Measurements from ENCODE around the gene ADAD2.
A peak's percentile ranks its signal among the peaks of the same experiment; 100 is the strongest.

Gene ADAD2

GRCh38 chr16:84190731-84191388, at the start of gene ADAD2:
TSS of gene ADAD2 (plus strand) at chr16:84191157. CDS start at chr16:84191231, 74 bp downstream.
- DNase-seq: no peak

DNA sequence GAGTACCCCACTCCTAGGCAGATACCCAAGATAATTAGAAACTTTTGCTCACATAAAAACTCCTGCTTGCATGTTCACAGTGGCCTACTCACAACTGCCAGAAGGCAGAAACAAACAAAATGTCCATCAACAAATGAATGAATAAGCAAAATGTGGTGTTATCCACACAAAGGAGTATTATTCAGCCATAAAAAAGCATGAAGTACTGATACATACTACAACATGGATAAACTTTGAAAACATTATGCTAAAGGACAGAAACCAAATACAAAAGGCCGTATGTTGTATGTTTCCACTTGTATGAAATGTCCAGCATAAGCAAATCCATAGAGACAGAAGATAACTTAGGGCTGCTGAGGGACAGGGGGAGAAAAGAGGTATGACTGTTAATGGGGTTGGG, 47.9 kb upstream of the ADAD2 start:
- DNase-seq: no peak

GRCh38 chr16:84143784-84144199, 47.2 kb upstream of the ADAD2 start:
- DNase-seq: no peak

GRCh38 chr16:84144209-84144858, 46.6 kb upstream of the ADAD2 start:
- peak in 3 of 4 experiments; percentile 17 to 22 (median 22) for DNase-seq

DNA sequence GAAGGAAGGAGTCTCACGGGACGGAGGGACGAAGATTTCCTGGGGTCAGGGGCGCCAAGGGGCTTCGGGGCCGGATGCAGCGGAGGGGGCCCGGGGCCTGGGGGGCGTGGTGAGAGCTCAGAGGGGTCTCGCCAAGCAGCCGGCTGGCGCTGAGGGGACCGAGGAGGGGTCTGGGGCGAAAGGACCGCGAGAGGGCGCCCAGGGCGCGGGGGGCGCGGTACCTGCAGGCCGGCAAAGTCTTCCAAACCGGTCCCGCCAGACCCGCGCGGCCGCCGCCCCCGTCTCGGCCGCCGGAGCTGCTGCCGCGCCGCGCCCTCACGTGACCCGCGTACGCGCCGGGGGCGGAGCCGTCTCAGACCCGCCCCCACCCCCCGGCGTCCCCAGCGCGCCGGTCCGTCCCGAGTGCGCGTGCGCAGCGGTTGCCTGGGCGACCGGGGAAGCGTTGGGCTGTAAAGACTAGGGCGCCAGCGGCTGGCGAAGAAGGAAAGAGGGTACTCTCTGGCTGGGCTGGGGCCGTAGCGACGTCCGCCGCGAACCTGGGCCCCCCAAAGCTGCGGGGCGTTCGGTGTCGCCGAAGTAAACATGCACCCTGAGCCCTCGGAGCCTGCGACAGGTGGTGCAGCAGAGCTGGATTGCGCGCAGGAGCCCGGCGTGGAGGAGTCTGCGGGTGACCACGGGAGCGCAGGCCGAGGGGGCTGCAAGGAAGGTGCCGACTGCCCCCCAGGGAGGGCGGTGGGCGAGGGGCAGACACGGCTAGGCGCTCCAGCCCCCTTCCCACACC, 45.9 kb upstream of the ADAD2 start, which contains the start of the genes DNAAF1 and HSDL1:
Gene DNAAF1, plus strand, starts transcription at position 450 of the 781 bp plus-strand sequence. Its CDS starts 133 bp downstream, at position 583.
Gene HSDL1, minus strand, starts transcription at position 319 of the 781 bp plus-strand sequence. CDS start 13,856 bp downstream, outside the sequence.
- peak; percentile 92 to 94 (median 94) for DNase-seq

GRCh38 chr16:84150926-84151325, 40.0 kb upstream of the ADAD2 start:
- DNase-seq: no peak

DNA sequence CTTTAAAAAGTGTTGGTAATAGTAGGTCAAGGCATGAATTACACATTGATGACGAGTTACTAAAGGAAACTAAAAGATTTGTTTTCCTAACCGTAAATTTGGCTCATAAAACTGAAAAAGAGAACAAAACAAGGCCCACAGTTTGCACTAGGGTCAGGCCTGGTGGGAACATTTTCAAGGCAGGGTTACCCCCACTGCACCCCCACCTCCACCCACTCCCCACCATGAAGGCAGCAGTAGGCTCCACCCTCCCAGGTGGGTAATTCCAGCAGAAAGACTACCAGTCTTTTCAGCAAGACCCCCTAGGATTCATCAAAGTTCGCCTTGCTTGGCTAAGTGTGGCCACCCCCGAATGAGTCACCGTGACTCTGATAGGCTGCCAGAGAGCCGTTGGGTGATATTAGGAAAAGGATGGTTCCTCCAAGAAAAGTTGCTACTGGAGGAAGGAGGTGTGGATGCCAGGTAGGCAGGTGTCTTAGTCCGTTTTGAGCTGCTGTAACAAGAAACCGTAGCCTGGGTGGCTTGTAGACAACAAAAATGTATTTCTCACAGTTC, 37.2 kb upstream of the ADAD2 start:
- DNase-seq: no peak

DNA sequence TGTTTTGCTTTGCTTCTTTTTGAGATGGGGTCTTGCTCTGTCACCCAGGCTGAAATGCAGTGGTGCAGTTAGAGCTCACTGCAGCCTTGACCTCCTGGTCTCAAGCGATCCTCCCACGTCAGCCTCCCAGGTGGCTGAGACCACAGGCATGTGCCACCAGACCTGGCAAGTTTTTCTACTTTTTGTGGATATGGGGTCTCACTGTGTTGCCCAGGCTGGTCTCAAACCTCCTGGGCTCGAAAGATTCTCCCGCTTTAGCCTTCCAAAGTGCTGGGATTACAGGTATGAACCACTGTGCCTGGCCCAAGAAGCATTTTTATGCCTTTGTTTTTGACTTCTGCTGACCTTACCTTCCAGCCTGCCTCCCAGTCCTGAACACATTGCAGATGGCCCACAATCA, 35.7 kb upstream of the ADAD2 start:
- DNase-seq: no peak

DNA sequence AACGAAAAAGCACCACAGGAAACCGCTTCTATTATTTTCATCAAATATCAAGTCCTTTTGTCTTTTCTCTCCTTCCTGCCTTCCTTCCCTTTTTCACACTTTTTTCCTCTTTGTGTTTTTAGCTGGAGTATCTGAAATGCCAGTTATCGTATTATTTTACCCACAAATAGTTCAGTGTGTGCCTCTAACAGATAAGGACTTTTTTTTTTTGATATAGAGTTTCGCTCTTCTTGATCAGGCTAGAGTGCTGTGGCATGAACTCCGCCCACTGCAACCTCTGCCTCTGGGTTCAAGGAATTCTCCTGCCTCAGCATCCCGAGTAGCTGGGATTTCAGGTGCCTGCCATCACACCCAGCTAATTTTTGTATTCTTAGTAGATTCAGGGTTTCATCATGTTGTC, 35.2 kb upstream of the ADAD2 start:
- DNase-seq: no peak

GRCh38 chr16:84156342-84156784, 34.6 kb upstream of the ADAD2 start:
- DNase-seq: no peak

- DNase-seq: no peak
These were observed 31.9 kb upstream of the ADAD2 start for GRCh38 chr16:84159007-84159406.

DNA sequence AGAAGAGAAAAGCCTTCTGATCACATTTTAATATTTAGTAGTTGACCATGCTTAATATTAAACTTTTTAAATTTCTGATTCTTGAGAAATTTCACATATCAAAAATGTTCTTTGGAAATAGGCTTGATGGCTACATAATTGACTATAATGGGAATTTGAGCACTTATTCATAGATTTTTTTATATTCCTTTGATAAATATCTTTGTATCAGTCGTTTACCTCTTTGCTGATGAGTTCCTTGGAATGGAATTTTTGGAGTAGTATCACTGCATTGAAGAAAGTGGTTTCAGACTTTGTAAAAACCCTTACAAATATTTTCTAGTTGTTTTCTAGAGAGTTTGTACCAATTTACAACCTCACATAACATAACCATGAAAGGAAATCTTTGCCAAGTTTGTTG, 31.2 kb upstream of the ADAD2 start:
- no peak for DNase-seq

DNA sequence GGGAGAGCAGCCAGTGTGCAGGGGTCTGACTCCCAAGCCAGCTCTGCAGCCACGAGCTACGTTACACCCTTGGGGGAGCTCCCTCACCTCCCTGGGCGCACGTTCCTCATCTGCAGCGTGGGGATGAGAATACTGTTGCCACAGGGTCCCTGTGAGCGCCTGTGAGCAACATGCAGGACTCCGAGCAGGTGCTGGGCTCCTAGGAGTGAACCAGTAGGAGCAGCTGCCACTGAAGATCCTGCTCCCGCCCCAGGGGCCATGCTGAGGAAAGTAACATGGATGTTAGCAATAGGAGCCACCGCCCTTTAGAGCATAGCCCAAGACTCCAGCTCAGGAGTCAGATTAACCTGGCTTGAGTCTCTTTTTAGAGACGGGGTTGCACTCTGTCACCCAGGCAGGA, 29.9 kb upstream of the ADAD2 start:
- DNase-seq: no peak

DNA sequence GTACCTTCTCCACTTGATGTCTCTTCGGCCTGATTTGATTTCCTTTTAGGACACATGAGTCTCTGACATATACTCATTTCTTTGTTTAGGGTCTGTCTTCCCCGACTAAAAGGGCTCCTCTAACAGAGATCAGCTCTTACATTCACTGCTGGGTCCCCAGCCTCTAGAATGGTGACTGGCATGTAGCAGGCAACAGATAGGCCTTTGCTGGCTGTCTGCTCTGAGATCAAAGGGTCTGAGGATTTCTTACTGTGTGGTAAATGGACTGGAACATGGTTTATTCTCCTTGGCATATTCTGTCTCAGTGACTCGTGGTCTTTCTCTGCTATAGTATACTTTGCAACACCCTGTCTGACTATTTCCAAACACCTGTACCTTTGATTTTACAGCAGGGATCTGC, 29.2 kb upstream of the ADAD2 start:
- DNase-seq: no peak

DNA sequence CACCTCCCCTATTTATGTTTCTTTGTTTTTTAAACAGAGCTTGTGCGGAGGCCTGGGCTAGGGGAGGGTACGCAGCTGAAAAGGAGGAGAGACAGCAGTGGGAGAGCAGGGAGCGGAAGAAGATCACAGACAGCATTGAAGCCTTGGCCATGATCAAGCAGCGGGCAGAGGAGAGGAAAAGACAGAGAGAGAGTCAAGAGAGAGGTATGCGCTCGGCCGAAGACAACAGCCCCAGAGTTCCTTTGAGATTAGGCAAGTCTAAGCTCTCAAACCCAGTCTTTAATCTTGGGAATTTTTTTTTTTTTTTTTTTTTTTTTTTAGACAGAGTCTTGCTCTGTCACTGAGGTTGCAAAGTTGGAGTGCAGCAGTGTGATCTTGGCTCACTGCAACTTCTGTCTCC, 25.2 kb upstream of the ADAD2 start:
- no peak for DNase-seq

DNA sequence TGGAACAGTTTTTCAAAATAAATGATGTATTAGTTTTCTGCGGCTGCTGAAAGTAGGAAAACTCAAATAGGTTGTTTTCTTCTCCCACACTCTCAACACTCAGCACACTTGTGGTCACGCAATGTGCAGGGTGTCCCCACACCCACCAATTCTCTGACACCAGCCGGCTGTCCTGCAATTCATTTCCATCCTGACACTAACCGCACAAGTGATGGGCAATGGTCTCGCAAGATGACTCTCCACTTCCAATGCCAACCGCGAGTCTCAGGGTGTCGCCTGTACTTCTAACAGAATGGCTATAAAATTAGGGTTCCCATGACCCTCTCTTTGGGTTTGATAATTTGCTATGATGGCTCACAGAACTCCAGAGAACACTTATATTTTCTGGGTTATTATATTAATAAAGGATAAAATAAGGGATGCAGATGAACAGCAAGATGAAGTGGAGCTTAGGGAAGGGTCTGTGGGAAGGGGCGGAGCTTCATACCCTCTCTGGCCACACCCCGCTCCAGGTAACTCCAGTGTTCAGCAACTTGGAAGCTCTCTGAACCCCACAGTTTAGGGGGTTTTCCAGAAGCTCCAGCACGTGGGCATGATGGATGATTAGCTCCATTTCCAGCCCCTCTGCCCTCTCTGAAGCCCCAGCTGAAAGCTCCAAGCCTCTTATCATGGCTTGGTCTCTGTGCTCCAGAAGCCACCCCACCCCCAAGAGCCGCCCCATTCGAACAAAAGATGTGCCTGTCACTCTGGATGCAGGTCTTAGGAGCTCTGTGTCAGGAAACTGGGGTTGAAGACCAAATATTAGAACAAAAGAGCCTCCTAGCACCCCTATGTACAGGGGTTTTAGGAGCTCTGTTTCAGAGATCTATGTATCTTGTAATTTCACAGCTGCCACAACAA, 23.9 kb upstream of the ADAD2 start:
- DNase-seq: no peak

GRCh38 chr16:84169765-84170310, 21.1 kb upstream of the ADAD2 start:
- DNase-seq: no peak

DNA sequence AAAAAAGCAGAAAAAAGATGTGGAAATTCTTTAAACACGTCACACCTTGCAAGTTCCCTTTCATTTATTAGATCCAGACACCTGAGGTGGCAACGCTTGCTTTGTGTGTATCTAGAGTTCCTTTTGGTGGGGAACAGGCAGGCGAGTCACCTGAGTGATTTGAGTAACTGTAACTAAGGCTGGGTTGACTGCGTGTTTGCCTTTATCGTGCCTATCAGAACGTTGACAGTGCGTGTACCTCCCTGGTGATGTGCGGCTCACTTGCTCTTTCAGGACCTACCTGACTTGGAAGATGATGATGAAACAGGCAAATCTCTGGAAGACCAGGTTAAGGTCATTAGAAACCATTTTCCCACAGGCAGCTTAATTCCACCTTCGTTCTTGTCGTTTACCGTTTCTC, 16.6 kb upstream of the ADAD2 start:
- no peak for DNase-seq

DNA sequence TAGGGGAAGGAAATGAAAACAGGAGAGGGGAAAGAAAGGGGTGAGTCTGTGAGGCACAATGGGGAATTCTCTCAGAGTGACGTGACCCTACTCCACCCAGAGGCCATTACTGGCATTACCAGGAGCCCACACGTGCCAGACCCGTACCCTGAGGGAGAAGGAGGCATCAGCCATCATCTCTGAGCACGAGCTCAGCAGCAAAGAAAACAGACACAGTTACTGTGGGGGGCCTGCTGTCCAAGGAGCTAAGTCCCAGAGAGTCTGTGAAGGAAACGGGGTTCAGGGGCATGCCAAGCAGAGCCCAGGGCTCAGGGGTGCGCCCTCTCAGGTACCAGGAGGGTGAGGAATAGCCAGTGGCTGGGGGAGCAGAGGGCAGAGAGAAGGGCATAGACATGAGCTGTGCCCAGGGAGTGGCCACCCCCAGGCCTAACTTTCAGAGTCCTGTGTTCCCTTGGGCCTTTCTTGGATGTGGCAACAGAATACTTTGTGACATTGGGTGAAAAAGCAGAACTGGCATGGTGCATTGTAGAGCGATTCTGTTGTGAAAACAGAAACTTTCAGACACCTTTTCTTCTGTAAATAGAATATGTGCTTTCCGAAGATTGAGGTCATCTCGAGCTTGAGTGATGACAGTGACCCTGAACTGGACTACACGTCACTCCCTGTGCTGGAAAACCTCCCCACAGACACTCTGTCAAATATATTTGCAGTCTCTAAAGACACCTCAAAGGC, 15.4 kb upstream of the ADAD2 start:
- peak in 2 of 4 experiments; percentile 39 to 54 for DNase-seq

- no peak for DNase-seq
These were observed 14.5 kb upstream of the ADAD2 start for GRCh38 chr16:84176192-84177053.

Measured in activated CD4-positive, CD25-positive, alpha-beta regulatory T cell (primary cell).